ENCODE measurements around the gene SH3GL1. TPM values are rescaled to one million over a fixed set of nuclear protein-coding genes. Genes with fewer than 3 reads are reported as not detected.
A peak's percentile ranks its signal among the peaks of the same experiment; 100 is the strongest.

SH3GL1 gene
- total and polyA plus RNA-seq, 2 experiments from 2014 or later, result 73.1 to 89.5 TPM

DNA sequence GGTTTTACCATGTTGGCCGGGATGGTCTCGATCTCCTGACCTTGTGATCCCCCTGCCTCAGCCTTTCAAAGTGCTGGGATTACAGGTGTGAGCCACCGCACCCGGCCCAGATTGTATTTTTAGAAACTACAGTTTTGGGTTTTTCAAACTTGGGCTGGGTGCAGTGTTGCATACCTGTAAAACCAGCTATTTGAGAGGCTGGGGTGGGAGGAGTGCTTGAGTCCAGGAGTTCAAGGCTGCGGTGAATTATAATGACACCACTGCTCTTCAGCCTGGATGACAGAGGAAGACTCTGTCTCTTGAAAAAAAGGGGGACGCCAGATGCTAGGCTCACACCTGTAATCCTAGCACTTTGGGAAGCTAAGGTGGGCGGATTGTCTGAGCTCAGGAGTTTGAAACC is 6.3 kb upstream of the SH3GL1 start:
- TF ChIP-seq ZNF331 (CRISPR knock-in tag; IDR thresholded peaks at IDR 0.05; ENCODE audit: low read depth) (no peak), STAT1 (IDR thresholded peaks at IDR 0.05; ENCODE audit: unreplicated experiment) (no peak), CREB1 (CRISPR knock-in tag; IDR thresholded peaks at IDR 0.05; ENCODE audit: low read depth) (no peak), NANOG (IDR thresholded peaks at IDR 0.05; ENCODE audit: borderline replicate concordance) (no peak), EZH2phosphoT487 (IDR thresholded peaks at IDR 0.05; ENCODE audit: unreplicated experiment) (no peak), POLR2AphosphoS5 (IDR thresholded peaks at IDR 0.05; ENCODE audit: low read depth) (no peak), JUNB (IDR thresholded peaks at IDR 0.05; ENCODE audit: unreplicated experiment) (no peak), ZNF114 (CRISPR knock-in tag; IDR thresholded peaks at IDR 0.05) (no peak), EZH2 (IDR thresholded peaks at IDR 0.05; ENCODE audit: low read depth, unreplicated experiment) (no peak)
- TF ChIP-seq, protein P1, sequence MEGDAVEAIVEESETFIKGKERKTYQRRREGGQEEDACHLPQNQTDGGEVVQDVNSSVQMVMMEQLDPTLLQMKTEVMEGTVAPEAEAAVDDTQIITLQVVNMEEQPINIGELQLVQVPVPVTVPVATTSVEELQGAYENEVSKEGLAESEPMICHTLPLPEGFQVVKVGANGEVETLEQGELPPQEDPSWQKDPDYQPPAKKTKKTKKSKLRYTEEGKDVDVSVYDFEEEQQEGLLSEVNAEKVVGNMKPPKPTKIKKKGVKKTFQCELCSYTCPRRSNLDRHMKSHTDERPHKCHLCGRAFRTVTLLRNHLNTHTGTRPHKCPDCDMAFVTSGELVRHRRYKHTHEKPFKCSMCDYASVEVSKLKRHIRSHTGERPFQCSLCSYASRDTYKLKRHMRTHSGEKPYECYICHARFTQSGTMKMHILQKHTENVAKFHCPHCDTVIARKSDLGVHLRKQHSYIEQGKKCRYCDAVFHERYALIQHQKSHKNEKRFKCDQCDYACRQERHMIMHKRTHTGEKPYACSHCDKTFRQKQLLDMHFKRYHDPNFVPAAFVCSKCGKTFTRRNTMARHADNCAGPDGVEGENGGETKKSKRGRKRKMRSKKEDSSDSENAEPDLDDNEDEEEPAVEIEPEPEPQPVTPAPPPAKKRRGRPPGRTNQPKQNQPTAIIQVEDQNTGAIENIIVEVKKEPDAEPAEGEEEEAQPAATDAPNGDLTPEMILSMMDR (conservative IDR thresholded peaks at IDR 0.05; ENCODE audit: low read depth in 2 of 2), result no peak
- TF ChIP-seq, protein P2, sequence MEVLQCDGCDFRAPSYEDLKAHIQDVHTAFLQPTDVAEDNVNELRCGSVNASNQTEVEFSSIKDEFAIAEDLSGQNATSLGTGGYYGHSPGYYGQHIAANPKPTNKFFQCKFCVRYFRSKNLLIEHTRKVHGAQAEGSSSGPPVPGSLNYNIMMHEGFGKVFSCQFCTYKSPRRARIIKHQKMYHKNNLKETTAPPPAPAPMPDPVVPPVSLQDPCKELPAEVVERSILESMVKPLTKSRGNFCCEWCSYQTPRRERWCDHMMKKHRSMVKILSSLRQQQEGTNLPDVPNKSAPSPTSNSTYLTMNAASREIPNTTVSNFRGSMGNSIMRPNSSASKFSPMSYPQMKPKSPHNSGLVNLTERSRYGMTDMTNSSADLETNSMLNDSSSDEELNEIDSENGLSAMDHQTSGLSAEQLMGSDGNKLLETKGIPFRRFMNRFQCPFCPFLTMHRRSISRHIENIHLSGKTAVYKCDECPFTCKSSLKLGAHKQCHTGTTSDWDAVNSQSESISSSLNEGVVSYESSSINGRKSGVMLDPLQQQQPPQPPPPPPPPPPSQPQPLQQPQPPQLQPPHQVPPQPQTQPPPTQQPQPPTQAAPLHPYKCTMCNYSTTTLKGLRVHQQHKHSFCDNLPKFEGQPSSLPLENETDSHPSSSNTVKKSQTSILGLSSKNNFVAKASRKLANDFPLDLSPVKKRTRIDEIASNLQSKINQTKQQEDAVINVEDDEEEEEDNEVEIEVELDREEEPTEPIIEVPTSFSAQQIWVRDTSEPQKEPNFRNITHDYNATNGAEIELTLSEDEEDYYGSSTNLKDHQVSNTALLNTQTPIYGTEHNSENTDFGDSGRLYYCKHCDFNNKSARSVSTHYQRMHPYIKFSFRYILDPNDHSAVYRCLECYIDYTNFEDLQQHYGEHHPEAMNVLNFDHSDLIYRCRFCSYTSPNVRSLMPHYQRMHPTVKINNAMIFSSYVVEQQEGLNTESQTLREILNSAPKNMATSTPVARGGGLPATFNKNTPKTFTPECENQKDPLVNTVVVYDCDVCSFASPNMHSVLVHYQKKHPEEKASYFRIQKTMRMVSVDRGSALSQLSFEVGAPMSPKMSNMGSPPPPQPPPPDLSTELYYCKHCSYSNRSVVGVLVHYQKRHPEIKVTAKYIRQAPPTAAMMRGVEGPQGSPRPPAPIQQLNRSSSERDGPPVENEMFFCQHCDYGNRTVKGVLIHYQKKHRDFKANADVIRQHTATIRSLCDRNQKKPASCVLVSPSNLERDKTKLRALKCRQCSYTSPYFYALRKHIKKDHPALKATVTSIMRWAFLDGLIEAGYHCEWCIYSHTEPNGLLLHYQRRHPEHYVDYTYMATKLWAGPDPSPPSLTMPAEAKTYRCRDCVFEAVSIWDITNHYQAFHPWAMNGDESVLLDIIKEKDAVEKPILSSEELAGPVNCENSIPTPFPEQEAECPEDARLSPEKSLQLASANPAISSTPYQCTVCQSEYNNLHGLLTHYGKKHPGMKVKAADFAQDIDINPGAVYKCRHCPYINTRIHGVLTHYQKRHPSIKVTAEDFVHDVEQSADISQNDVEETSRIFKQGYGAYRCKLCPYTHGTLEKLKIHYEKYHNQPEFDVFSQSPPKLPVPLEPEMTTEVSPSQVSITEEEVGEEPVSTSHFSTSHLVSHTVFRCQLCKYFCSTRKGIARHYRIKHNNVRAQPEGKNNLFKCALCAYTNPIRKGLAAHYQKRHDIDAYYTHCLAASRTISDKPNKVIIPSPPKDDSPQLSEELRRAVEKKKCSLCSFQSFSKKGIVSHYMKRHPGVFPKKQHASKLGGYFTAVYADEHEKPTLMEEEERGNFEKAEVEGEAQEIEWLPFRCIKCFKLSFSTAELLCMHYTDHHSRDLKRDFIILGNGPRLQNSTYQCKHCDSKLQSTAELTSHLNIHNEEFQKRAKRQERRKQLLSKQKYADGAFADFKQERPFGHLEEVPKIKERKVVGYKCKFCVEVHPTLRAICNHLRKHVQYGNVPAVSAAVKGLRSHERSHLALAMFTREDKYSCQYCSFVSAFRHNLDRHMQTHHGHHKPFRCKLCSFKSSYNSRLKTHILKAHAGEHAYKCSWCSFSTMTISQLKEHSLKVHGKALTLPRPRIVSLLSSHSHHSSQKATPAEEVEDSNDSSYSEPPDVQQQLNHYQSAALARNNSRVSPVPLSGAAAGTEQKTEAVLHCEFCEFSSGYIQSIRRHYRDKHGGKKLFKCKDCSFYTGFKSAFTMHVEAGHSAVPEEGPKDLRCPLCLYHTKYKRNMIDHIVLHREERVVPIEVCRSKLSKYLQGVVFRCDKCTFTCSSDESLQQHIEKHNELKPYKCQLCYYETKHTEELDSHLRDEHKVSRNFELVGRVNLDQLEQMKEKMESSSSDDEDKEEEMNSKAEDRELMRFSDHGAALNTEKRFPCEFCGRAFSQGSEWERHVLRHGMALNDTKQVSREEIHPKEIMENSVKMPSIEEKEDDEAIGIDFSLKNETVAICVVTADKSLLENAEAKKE (CRISPR knock-in tag; IDR thresholded peaks at IDR 0.05), result no peak
- TF ChIP-seq, protein P3, sequence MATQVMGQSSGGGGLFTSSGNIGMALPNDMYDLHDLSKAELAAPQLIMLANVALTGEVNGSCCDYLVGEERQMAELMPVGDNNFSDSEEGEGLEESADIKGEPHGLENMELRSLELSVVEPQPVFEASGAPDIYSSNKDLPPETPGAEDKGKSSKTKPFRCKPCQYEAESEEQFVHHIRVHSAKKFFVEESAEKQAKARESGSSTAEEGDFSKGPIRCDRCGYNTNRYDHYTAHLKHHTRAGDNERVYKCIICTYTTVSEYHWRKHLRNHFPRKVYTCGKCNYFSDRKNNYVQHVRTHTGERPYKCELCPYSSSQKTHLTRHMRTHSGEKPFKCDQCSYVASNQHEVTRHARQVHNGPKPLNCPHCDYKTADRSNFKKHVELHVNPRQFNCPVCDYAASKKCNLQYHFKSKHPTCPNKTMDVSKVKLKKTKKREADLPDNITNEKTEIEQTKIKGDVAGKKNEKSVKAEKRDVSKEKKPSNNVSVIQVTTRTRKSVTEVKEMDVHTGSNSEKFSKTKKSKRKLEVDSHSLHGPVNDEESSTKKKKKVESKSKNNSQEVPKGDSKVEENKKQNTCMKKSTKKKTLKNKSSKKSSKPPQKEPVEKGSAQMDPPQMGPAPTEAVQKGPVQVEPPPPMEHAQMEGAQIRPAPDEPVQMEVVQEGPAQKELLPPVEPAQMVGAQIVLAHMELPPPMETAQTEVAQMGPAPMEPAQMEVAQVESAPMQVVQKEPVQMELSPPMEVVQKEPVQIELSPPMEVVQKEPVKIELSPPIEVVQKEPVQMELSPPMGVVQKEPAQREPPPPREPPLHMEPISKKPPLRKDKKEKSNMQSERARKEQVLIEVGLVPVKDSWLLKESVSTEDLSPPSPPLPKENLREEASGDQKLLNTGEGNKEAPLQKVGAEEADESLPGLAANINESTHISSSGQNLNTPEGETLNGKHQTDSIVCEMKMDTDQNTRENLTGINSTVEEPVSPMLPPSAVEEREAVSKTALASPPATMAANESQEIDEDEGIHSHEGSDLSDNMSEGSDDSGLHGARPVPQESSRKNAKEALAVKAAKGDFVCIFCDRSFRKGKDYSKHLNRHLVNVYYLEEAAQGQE (IDR thresholded peaks at IDR 0.05; ENCODE audit: unreplicated experiment), result no peak
- TF ChIP-seq, protein P4, sequence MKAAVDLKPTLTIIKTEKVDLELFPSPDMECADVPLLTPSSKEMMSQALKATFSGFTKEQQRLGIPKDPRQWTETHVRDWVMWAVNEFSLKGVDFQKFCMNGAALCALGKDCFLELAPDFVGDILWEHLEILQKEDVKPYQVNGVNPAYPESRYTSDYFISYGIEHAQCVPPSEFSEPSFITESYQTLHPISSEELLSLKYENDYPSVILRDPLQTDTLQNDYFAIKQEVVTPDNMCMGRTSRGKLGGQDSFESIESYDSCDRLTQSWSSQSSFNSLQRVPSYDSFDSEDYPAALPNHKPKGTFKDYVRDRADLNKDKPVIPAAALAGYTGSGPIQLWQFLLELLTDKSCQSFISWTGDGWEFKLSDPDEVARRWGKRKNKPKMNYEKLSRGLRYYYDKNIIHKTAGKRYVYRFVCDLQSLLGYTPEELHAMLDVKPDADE (IDR thresholded peaks at IDR 0.05), result no peak
- Histone ChIP-seq H3K4me2 (no peak overlapping the region), H3K4me3 (no peak overlapping the region), H3F3A (replicated peaks; ENCODE audit: low read depth) (peaks cover 24% of the 10 kb centered on the region; the same call in 1 of the 2 replicates), H4K20me1 (replicated peaks; ENCODE audit: insufficient read depth) (peaks cover 33% of the 10 kb centered on the region), H3K27ac (ENCODE audit: low read depth) (peak overlapping the region; percentile 100), H3K4me1 (ENCODE audit: insufficient read depth) (peaks cover 62% of the 10 kb centered on the region), H3K79me2 (replicated peaks; ENCODE audit: insufficient read depth) (peaks cover 85% of the 10 kb centered on the region), H2AFZ (no peak overlapping the region), H3K36me3 (ENCODE audit: insufficient read depth) (peaks cover 23% of the 10 kb centered on the region), H3K9me2 (ENCODE audit: insufficient read depth) (no peaks in the 10 kb centered on the region), H3K27me3 (ENCODE audit: insufficient read depth) (no peaks in the 10 kb centered on the region)
- DNase-seq (ENCODE audit: low spot score) (no peak), ATAC-seq (no peak)
- peaks cover 85% of the 10 kb centered on the region for H3K36me3 Mint-ChIP-seq (ENCODE audit: low read depth)
- H3K27ac Mint-ChIP-seq, result peak overlapping the region; percentile 99
- H3K4me1 Mint-ChIP-seq, result peaks cover 61% of the 10 kb centered on the region
- H3K4me3 Mint-ChIP-seq, result no peak overlapping the region
- H3K9me3 Mint-ChIP-seq, result no peaks in the 10 kb centered on the region; the same call in 2 of the 3 replicates
- peaks cover 14% of the 10 kb centered on the region for H3K27me3 Mint-ChIP-seq (ENCODE audit: insufficient read depth, low read depth, poor library complexity)
